H4 (cell line): Measurements from ENCODE around the gene CHMP4B. TPM values are rescaled to one million over a fixed set of nuclear protein-coding genes. Genes with fewer than 3 reads are reported as not detected.

Experiments used
- DNase-seq: peaks from one replicate; pipeline ENCODE4 v3.0.0-alpha.2; 2015; ENCODE audit warnings: low spot score
- total RNA-seq: library from RNA; depleted of rRNA; stranded (reverse); fragments of >200 nt; shearing (Covaris generic); gene quantifications from 2 replicates; pipeline ENCODE4 v1.2.3, GENCODE V29; 2014

The CHMP4B gene
- total RNA-seq, 1 experiment from 2014 or later = 36.2 TPM

GRCh38 chr20:33863440-33864323 lies 52.5 kb downstream of the CHMP4B start:
- DNase-seq = no peak

- DNase-seq = no peak
Measured at GRCh38 chr20:33864324-33864963, 53.3 kb downstream of the CHMP4B start.

- DNase-seq = no peak
Measured at GRCh38 chr20:33865761-33866370, 54.7 kb downstream of the CHMP4B start.

GRCh38 chr20:33866398-33867100 lies 55.4 kb downstream of the CHMP4B start:
- no peak for DNase-seq

GRCh38 chr20:33868042-33868441 lies 56.9 kb downstream of the CHMP4B start:
- DNase-seq = no peak

- DNase-seq = no peak
Measured at GRCh38 chr20:33868595-33868994, 57.4 kb downstream of the CHMP4B start.

GRCh38 chr20:33869283-33869682 lies 58.1 kb downstream of the CHMP4B start:
- no peak for DNase-seq

- DNase-seq = no peak
Measured at GRCh38 chr20:33871362-33871761, 60.2 kb downstream of the CHMP4B start.

GRCh38 chr20:33874129-33874528 lies 63.0 kb downstream of the CHMP4B start:
- DNase-seq = no peak

GRCh38 chr20:33875055-33875454 lies 63.9 kb downstream of the CHMP4B start:
- DNase-seq = no peak

- no peak for DNase-seq
Measured at GRCh38 chr20:33875534-33876026, 64.4 kb downstream of the CHMP4B start.

- DNase-seq = no peak
Measured at GRCh38 chr20:33878583-33878982, 67.4 kb downstream of the CHMP4B start.

GRCh38 chr20:33880396-33880795 lies 69.2 kb downstream of the CHMP4B start:
- DNase-seq = no peak

GRCh38 chr20:33881989-33882388 lies 70.8 kb downstream of the CHMP4B start:
- no peak for DNase-seq

- DNase-seq = no peak
Measured at GRCh38 chr20:33882481-33882880, 71.3 kb downstream of the CHMP4B start.

GRCh38 chr20:33883164-33883563 lies 72.0 kb downstream of the CHMP4B start:
- DNase-seq = no peak

GRCh38 chr20:33884633-33885032 lies 73.5 kb downstream of the CHMP4B start:
- no peak for DNase-seq

- no peak for DNase-seq
Measured at GRCh38 chr20:33889312-33889711, 78.2 kb downstream of the CHMP4B start.

- no peak for DNase-seq
Measured at GRCh38 chr20:33890557-33890956, 79.4 kb downstream of the CHMP4B start.

- DNase-seq = no peak
Measured at GRCh38 chr20:33893314-33893713, 82.2 kb downstream of the CHMP4B start.

- no peak for DNase-seq
Measured at GRCh38 chr20:33894798-33895197, 83.7 kb downstream of the CHMP4B start.

- DNase-seq = no peak
Measured at GRCh38 chr20:33896509-33896908, 85.4 kb downstream of the CHMP4B start.
